ENCODE measurements around the gene GRM5. TPM values are rescaled to one million over a fixed set of nuclear protein-coding genes. Genes with fewer than 3 reads are reported as not detected.

Gene GRM5
- total RNA-seq, 1 donor from 2014 or later = 0.13 TPM

DNA sequence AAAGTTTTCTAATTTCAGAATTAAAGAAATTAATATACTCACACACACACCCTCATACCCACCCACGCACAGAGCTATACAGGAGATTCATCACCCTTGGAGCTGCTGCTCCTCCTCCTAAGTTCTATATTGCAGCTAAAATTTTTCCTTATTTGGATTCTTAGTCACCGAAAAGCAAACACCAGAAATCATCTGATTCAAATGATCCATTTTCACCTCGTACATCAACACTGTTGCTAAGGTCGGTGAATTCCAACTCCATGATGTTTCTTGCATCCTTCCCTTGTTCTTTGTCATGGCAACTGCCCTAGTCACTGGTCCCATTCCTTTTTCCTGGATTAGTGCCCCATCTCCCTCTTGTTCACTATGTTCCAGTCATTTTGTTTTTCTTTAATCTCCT is 286.2 kb downstream of the GRM5 start:
- DNase-seq (ENCODE audit: low spot score) = no peak
- intact Hi-C loops (cut with DNase I) = no loop called here

DNA sequence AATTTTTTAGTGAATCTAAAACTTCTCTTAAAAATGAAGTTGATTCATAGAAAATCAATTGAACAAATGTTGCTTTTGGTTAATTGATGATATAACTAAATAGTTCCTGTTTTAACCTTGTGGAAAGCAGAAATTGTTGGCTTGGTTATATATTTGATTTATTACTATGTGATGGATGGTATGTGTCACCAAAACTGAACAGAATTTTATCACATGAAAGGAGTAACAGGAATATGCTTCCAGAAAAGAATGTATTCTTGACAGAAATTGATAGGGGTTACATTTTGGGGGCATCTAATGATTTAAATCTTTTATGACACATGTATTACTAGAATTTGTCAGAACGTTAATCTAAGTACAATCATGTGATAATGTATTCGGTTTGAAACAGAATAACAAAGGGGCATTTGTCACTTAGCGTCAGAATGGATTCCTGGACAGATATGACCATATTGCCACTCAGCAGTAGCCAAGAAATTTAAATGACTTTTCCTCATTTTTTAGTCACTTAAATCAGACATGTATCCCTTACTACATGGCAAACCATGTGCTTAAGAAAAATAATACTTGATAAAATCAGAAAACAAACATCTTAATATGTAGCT is 295.2 kb downstream of the GRM5 start:
- intact Hi-C loops (cut with DNase I) = no loop called here
- DNase-seq (ENCODE audit: low spot score) = no peak

DNA sequence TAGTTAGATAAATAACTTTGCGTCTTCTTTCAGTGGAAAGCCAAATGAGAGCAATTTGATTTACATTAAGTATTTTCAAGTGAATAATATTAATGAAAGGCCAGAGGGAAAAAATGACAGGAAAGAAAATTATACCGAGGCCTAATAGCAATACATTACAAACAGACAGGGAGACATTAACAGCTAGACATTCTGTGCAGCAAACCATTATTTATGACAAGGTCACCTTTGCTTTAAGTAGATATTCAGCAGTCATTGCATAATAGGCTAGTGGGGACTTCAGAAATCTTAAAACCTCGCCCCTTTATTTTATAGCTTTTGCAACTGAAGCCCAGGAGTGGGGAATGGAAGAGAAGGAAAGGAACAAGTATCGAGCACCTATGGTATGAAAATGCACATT is 321.6 kb downstream of the GRM5 start:
- no peak for DNase-seq (ENCODE audit: low spot score)

DNA sequence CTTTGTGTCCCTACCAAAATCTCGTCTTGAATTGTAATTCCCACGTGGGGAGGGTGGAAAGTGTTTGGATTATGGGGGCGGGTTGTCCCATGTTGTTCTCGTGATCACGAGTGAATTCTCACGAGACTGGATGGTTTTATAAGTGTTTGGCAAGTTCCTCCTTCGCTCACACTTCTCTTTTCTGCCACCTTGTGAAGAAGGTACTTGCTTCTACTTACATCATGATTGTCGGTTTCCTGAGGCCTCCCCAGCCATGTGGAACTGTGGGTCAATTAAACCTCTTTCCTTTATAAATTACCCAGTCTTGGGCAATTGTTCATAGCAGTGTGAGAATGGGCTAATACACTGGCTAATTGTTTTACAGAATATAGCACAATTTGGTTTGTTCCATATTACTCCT is 326.3 kb downstream of the GRM5 start:
- no peak for DNase-seq (ENCODE audit: low spot score)
- intact Hi-C loops (cut with DNase I) = no loop called here

More for the DNA sequence above, 321.6 kb downstream of the GRM5 start:
- intact Hi-C loops (cut with DNase I) = no loop called here

DNA sequence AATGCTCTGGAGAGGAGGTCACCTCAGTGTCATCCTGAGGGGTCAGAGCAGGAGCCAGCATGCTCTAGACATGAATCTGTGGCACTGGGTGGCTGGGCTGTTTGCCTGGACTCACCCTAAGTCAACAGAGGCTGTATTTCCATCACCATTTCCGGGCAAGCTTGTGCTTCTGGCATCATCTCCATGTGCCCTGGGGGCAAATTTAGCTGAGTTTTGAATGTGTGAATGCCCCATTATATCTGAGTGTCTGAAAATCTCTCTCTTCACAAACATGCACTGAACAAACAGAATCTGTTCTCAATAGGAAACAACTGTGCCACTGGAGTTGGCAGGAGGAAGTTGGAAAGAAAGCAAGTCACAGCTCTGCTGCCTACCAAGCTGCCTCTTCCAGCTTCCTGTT is 356.2 kb downstream of the GRM5 start:
- intact Hi-C loops (cut with DNase I) = no loop called here
- DNase-seq (ENCODE audit: low spot score) = no peak

DNA sequence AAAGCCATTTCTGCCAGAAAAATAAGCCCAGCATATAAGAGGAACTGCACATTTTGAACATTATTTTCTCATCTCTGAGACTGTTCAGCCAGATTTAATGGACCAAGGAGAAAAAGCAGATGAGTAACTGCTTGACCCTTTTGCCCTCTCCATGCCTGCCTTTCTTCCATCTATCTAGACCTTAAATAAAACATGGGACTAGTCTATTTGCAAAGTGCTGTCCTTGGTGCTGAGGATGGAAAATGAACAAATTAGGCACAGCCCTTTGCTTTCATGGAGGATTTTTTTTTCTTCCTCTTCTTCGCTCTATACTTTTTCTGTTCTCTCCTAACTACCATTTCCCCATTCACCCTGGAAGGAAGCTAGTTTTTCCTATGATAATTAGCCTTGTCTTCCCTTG is 361.3 kb downstream of the GRM5 start:
- intact Hi-C loops (cut with DNase I) = no loop called here
- no peak for DNase-seq (ENCODE audit: low spot score)

DNA sequence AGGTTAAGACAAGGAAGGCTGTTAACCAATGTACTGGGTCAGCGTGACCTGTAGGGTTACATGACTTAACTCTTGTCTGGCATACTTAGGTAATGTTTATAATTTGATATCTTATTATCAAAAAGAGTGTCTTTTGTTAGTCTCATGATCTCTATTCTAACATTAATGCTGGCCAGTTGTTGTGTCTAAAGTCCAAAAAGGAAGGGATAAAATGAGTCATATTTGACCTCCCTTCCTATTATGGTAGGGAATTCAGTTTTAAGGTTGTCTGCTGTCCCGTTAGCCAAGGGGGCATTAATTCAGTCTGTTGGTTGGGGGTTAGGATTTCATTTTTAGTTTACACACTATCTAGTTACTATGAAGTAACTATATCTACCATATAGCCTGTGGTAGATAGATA is 364.0 kb downstream of the GRM5 start:
- intact Hi-C loops (cut with DNase I) = no loop called here
- no peak for DNase-seq (ENCODE audit: low spot score)

DNA sequence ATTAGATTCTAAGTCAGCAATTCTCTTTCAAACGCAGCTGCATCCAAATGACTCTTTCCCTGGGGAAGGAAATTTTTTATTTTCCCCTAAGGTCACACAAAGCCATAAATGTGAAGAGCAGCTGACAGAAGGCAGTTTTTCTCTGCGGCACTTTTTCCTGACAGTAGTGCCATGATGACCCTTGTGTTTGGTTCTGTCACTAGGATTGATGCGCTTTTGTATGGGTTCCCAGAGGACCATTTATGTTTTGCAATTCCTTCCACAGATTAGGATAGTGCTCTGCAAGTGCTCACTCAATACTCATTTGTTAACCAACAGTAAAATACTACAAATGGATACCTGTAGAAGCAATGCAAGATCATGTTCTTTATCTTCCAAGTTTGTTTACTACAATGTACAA is 368.6 kb downstream of the GRM5 start:
- DNase-seq (ENCODE audit: low spot score) = no peak
- intact Hi-C loops (cut with DNase I) = no loop called here

DNA sequence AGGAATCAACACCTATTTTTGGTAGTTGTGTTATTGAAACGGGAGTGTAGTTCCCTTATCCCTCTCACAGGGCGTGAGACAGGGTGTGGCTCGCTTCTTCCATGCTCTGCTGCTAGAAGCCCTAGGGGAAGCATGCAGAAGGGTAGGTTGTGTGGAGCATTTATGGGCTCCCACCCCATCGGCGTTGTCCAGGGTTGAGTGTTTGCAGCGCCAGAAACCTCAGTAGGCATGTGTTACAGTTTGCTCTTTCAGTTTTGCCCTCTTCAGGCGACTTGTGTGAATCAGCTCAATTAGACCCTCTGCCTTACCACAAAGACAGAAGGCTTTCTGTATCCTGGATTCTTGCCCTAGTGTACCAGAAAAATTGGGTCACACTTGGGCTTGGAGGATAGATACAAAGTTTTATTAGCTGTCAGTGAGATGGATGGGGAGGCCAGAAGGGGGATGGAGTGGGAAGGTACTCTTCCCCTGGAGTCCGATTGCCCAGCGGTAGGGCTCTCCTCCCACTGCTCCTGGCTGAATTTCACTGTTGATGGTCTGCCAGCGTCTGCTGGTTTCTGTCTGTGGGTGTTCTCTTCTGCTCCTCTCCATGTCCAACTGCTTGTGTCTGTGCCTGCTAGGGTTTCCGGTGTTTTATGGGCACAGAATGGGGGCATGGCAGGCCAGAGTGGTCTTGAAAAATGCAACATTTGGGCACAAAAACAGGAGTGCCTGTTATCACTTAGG is 369.9 kb downstream of the GRM5 start:
- DNase-seq (ENCODE audit: low spot score) = no peak
- intact Hi-C loops (cut with DNase I) = no loop called here

DNA sequence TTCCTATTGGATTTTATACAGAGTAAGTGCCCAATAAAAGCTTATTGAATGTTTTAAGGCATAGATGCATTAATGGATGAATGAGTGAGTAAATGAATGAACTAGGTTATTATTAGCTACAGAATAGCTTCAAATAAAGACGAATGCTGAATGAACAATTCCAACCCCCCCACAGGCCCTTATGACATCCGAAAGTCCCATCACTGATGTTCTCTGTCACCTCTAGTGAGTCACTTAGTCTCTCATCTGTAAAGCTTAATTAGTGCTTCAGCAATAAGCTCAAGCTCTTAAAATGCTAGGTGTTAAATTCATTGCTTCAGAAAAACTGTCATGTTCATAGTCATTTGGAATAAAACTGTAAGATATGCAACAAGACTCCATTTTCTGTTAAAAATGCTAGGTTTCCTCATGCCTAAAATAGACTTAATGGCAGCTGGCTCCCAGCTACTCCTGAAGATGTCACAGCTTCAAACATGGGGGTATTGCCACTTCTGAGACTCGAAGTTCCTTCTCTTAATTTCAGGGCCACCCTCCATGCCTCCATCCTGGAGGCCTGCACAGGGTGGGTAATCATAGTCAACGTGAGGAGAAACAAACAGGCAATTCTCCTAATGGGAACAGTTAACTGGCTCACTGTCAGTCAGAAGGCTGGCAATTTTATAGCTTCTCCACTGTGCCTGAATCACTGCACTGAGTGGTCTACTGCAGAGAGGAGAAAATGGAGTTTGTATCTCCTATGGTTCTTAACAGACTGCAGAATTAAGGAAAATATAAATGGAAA is 373.3 kb downstream of the GRM5 start:
- intact Hi-C loops (cut with DNase I) = no loop called here
- DNase-seq (ENCODE audit: low spot score) = no peak

DNA sequence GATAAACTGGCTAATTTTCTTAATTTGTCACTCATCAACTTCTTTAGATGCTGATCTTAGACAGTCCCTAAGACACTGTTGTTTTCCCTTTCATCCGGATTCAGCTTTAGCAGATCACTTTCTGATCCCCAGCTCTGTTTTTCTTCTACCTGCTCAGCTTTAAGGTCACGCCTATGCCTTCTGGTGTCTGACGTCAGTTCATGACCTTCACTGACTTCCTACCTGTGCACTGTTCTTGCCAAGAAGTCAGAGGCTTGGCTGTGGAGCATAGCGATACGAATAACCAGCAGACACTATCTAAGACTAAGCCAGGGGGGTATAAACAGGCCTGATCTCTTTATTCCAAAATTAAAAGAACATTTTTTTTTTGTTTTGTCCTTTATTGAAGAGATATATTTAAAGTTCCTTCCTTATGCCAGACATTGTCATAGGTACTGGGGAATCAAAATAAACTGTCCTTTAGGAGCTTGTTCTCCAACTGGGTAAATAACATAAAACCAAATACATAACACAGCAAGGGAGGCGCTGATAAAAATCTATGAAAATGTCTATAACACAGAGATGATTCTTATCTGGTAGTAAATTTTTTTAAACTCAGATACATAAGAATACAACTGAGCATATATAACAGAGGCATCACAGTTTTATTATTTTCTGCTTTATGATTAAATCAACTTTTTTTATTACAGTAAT is 376.1 kb downstream of the GRM5 start:
- intact Hi-C loops (cut with DNase I) = no loop called here
- no peak for DNase-seq (ENCODE audit: low spot score)

DNA sequence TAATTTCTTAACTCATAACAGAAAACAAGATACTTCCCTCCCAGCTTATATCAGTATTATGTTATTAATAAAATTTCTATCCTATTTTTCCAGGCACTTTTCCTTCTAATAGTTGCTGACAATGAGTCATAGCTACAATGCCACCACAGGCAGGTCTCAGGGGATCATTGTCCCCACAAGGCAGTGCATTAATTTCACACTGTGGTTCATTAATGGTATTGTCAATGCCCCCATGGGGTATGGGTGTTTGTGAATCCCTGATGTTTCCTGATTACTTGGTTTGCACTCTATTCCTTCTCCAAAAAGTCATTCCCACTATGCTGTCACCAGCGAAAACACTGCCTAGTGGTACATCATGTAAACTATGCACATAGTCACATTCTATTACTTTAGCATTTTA is 382.8 kb downstream of the GRM5 start:
- DNase-seq (ENCODE audit: low spot score) = no peak
- intact Hi-C loops (cut with DNase I) = no loop called here

DNA sequence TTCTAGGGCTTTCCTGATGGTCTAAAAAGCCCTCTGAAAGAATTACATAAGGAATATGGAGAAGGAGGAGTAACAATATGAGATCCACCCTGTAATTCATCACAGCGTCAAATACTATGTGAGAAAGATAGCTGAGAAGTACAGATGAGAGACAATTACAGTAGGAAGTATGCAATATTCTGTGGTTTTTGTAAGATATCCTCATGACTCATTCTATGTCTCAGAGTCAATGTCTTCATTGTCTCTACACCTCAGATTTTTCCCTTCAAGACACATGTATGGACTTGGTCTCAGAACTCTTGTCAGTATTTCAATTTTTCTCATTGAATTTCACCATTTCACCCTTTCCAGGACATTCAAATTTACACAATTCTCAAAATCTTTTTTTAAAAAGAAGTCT is 385.0 kb downstream of the GRM5 start:
- DNase-seq (ENCODE audit: low spot score) = no peak
- intact Hi-C loops (cut with DNase I) = no loop called here

DNA sequence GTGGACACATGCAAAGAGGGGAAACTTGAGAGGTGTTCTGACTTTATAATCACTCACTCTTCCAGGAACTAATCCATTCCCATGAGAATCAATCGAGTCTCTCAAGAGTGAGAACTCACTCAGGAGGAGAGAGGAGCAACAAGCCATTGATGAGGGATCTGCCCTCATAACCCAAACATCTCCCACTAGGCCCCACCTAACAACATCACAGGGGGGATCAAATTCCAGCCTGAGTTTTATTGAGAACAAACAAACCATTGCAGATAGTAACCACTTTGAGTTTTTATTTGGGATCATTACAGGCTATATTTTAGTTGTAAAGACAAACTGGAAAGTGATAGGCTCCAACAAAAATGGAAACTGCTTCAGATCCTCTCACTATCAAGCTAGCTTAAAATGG is 399.4 kb downstream of the GRM5 start:
- intact Hi-C loops (cut with DNase I) = no loop called here
- DNase-seq (ENCODE audit: low spot score) = no peak

DNA sequence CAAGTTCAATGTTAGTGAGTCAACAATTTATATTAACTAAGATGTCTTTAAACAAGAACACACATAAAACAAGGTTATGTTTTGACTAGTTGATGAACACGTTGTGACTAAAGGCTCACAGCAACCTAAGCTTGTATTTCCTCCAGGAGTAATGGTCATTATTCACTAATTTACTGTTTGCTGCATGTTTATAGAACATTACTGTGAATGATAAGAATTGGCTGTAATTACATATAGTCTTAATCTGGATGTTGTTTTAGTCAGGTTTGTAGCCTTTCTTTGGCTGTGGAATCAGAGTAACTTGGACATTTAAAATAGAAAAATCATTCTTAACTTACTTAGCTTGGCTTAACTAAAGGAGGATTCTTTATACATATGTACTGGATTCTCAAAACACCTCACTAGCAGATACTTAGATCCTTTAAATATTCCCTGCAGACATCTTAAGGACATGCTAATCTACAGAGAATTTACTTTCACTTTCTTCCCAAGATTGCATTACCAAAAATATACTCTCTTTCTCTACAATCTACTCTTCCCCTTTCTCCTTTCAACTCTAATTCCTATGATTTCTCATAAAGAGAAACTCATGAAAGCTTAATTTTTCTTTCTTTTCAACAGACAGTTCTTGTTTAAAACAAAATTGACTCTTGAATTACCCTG is 408.6 kb downstream of the GRM5 start:
- no peak for DNase-seq (ENCODE audit: low spot score)
- intact Hi-C loops (cut with DNase I) = no loop called here

DNA sequence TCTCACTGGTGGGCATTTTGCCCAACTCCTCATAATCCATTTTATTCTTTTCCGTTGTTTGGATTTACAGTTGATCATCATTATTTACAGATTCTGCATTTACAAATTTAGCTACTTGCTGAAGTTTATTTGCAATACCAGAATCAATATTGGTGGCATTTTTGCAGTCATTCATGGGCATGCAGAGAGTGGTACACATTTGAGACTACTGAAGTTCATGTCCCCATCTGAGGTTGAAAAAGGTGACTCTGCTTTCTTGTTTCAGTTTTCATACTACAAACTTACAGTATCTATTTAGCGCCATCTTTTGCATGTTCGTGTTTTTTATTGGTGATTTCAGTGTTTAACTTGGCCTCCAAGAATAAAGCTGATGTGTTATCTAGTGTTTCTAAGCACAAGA is 409.5 kb downstream of the GRM5 start:
- DNase-seq (ENCODE audit: low spot score) = no peak
- intact Hi-C loops (cut with DNase I) = no loop called here

DNA sequence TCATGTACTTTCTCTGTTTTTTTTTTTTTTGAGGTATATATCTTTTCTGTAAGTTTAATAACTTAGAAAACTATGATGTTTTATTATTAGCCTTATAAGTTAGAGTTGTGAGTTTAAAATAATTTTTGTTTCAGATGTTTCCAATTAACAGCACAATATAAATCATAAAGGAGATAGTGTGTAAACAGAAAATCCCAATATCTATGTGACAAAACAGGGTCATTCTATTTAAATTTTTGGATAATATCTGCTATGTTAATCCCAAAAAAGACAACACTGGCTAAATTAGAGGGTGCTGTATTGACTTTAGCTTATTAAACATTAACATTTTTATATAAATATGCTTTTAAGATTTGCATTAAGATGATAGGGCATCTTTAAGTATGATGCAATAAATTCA is 410.1 kb downstream of the GRM5 start:
- no peak for DNase-seq (ENCODE audit: low spot score)
- intact Hi-C loops (cut with DNase I) = no loop called here

DNA sequence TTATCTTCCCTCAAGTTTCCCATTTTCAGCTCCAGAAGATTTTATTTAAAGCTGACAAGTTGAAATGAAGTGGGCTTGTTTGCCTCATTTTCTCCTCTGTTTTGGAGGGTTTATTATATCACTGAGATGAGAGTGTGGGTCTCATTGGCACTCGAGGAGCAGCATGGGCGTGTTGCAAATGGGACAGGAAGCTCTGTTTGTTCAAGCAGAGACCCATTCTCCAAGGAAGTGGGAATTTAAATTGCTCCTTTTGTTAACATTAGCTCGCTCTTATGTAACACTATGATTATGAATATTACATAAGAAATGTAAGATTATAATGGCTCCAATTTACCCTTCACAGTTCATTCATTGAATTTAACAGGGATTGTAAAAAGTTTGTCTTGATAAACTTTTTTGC is 410.6 kb downstream of the GRM5 start:
- no peak for DNase-seq (ENCODE audit: low spot score)
- intact Hi-C loops (cut with DNase I) = no loop called here

DNA sequence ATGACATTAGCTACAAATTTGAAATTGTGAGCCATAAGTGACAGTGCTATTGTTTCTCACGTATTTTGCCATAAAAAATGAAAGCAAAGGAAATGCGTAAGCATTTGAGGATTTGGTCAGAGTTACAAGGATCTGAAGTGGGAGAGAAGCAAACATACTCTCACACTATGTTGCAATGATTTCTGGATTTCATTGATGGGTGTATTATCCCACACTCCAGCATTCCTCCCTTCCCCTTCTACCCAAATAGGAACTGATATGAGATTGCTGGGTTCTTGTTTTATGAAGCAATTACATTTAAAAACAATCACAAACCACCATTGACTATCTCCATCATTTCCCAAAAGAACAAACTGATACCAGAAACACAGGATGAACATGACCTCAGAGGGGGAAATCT is 414.2 kb downstream of the GRM5 start:
- DNase-seq (ENCODE audit: low spot score) = no peak
- intact Hi-C loops (cut with DNase I) = no loop called here

DNA sequence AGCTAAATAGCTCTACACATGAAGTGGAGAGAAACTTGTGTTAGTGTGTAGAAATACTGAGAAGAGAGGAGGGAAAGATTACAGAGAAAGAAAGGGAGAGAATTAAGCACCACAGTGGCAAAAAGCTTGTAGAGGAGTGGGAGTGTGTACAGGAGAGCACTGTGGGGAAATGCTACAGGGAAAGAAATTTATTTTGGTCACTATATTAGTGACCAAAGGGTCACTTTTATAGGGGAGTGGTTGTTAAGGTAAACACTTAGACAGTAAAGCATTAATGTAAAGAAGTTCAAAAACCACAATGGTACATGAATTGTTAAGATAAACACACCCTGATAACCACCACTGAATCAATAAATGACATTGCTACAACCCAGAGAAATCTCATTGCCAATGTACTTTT is 421.1 kb downstream of the GRM5 start:
- no peak for DNase-seq (ENCODE audit: low spot score)
- intact Hi-C loops (cut with DNase I) = no loop called here
